ENCODE data around the gene PIK3R6.

DNA sequence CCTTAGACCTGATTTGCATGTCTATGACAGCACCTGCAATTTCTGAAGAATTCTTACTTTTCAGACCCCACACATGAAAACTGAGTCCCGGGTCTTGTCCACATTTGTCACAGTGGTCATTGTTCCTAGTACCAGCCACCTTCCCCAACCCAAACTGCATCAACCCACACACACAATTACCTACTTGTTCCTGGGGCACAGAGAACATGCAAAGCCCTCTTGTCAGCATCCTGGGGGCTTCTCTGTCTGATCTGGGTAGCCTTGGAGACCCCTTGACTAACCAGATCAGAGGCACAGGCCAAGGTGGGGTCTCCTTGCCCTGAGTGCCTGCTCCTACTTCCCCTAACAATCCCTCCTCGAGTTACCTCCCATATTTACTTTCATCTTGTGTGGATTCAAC, 36.7 kb upstream of the PIK3R6 start:
- TF ChIP-seq POLR2A (IDR thresholded peaks at IDR 0.05): no peak
- TF ChIP-seq, protein P1, sequence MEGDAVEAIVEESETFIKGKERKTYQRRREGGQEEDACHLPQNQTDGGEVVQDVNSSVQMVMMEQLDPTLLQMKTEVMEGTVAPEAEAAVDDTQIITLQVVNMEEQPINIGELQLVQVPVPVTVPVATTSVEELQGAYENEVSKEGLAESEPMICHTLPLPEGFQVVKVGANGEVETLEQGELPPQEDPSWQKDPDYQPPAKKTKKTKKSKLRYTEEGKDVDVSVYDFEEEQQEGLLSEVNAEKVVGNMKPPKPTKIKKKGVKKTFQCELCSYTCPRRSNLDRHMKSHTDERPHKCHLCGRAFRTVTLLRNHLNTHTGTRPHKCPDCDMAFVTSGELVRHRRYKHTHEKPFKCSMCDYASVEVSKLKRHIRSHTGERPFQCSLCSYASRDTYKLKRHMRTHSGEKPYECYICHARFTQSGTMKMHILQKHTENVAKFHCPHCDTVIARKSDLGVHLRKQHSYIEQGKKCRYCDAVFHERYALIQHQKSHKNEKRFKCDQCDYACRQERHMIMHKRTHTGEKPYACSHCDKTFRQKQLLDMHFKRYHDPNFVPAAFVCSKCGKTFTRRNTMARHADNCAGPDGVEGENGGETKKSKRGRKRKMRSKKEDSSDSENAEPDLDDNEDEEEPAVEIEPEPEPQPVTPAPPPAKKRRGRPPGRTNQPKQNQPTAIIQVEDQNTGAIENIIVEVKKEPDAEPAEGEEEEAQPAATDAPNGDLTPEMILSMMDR (IDR thresholded peaks at IDR 0.05): no peak
